ENCODE measurements around the gene AMPH. TPM values are rescaled to one million over a fixed set of nuclear protein-coding genes. Genes with fewer than 3 reads are reported as not detected.

Gene AMPH
- total RNA-seq, 4 donors from 2014 or later, result 0.18 to 12.4 (median 2.5) TPM

DNA sequence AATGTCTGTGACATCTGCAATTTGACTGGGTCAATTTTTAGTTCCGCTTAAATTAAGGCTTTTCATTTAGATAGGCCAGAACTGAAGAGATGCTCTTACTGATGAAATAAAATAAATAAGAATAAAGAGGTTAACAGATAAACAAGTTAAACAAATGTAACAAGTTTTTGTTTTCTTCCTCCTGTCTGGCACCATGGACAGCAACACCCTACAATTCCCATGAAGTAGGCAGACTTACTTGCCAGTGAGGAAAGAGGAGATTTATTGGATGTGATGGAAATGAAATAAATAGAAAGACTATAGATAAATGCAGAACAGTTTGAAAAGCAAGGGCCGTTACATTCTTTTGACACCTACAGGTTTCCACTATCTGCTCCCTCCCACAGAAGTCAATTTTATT, 118.5 kb downstream of the AMPH start:
- Histone ChIP-seq H3K36me3 (no peaks in the 10 kb centered on the region), H3K27ac (no peak overlapping the region), H3K9me3 (peaks cover 0 to 8% (median 0%) of the 10 kb centered on the region in 4 donors), H3K4me1 (no peaks in the 10 kb centered on the region), H3K4me3 (no peak overlapping the region), H3K27me3 (no peaks in the 10 kb centered on the region)
- no peak for TF ChIP-seq POLR2A (IDR thresholded peaks at IDR 0.05)
- TF ChIP-seq, protein P1, sequence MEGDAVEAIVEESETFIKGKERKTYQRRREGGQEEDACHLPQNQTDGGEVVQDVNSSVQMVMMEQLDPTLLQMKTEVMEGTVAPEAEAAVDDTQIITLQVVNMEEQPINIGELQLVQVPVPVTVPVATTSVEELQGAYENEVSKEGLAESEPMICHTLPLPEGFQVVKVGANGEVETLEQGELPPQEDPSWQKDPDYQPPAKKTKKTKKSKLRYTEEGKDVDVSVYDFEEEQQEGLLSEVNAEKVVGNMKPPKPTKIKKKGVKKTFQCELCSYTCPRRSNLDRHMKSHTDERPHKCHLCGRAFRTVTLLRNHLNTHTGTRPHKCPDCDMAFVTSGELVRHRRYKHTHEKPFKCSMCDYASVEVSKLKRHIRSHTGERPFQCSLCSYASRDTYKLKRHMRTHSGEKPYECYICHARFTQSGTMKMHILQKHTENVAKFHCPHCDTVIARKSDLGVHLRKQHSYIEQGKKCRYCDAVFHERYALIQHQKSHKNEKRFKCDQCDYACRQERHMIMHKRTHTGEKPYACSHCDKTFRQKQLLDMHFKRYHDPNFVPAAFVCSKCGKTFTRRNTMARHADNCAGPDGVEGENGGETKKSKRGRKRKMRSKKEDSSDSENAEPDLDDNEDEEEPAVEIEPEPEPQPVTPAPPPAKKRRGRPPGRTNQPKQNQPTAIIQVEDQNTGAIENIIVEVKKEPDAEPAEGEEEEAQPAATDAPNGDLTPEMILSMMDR (IDR thresholded peaks at IDR 0.05), result no peak
- no peak for DNase-seq

DNA sequence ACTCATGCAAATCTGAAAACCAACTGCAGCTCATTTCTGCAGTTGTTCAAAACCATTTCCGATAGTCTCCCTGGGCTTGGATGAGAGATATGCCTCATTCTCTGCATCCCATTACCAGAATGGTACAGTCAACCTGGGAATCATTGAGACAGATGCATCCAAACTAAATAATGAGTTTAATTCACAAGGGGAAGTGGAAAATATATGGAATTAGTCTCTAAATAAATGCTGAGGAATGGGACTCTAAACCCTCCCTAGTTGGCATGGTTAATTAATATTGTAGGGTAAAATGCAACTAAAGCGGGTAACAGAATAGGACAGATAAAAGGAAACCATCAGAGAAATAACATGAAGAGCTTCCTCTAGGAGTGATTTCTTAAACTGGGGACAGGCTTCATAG, 118.9 kb downstream of the AMPH start:
- H3K27ac ChIP-seq, result no peak overlapping the region
- peaks cover 0 to 8% (median 0%) of the 10 kb centered on the region in 4 donors for H3K9me3 ChIP-seq

DNA sequence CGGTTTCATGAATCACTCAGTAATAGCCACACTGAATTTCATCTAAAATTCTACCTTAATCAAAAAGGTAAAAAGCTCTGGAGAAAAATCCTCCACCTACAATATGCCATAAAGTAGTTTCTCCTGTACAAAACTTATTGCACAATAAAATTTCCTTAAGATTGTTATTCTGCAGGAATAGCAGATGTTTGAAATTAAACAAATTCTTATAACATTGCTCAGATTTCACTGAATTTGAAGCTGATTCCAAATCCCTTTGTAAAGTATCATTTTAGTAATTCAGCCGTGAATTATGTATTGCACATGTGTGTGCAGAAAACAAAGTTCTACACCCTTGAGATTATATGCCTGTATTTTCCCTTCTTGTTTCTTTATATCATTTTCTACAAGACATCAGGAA, 123.8 kb downstream of the AMPH start:
- TF ChIP-seq, protein P1 (IDR thresholded peaks at IDR 0.05), result no peak
- no peak for TF ChIP-seq POLR2A (IDR thresholded peaks at IDR 0.05)
- no peak overlapping the region for H3K27ac ChIP-seq
- H3K4me1 ChIP-seq, result no peaks in the 10 kb centered on the region

More for the DNA sequence above, 118.9 kb downstream of the AMPH start:
- Histone ChIP-seq H3K4me3 (no peak overlapping the region), H3K36me3 (no peaks in the 10 kb centered on the region), H3K4me1 (no peaks in the 10 kb centered on the region), H3K27me3 (no peaks in the 10 kb centered on the region)
- no peak for DNase-seq
- TF ChIP-seq, protein P1 (IDR thresholded peaks at IDR 0.05), result no peak

DNA sequence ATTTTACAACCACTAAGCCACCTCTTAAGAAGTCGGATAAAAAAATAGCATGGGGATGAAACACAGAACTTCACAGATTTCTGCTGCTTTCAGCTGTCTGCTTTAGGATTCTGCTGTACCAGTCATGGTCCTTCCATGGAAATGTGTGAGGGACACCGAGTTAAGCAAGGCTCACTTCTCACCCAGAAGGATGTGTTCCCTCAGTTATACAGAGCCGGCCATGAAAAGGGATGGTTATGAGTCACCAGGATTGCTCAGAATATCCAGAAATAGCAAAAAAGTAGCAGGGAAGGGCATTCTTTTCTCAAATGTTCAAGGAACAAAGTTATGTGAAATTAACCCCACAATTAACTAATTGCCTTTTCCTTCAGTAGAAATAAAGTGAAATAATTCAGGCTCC, 124.4 kb downstream of the AMPH start:
- no peak for TF ChIP-seq POLR2A (IDR thresholded peaks at IDR 0.05)
- TF ChIP-seq, protein P1 (IDR thresholded peaks at IDR 0.05), result no peak
- H3K36me3 ChIP-seq, result no peaks in the 10 kb centered on the region
- no peak overlapping the region for H3K27ac ChIP-seq
- no peaks in the 10 kb centered on the region for H3K9me3 ChIP-seq
- no peak for DNase-seq
- no peaks in the 10 kb centered on the region for H3K27me3 ChIP-seq
- H3K4me3 ChIP-seq, result no peak overlapping the region
- no peaks in the 10 kb centered on the region for H3K4me1 ChIP-seq

More for the DNA sequence above, 123.8 kb downstream of the AMPH start:
- Histone ChIP-seq H3K36me3 (no peaks in the 10 kb centered on the region), H3K9me3 (no peaks in the 10 kb centered on the region), H3K4me3 (no peak overlapping the region), H3K27me3 (no peaks in the 10 kb centered on the region)
- DNase-seq, result no peak

DNA sequence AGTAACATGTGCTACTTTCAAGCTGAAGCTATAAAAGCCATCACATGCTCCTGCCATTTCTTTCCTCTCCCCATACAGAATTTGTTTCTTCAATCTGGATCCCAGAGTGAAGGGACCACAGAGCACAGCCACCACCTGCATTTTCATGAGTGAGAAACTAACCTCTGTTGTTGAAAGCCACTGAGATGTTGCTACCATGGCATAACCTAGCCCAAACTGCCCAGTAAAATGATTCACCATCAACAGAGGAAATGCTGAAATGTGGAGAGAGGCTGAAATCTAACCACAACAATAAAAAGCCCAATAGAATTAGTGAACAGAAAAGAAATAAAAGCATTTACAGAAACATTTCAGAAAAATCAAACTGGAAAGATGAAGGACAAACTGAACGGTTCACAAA, 125.2 kb downstream of the AMPH start:
- no peak overlapping the region for H3K4me3 ChIP-seq
- DNase-seq, result no peak
- no peaks in the 10 kb centered on the region for H3K9me3 ChIP-seq
- H3K4me1 ChIP-seq, result no peaks in the 10 kb centered on the region
- no peak for TF ChIP-seq POLR2A (IDR thresholded peaks at IDR 0.05)
- TF ChIP-seq, protein P1 (IDR thresholded peaks at IDR 0.05), result no peak
- H3K36me3 ChIP-seq, result no peaks in the 10 kb centered on the region
- H3K27ac ChIP-seq, result no peak overlapping the region
- H3K27me3 ChIP-seq, result no peaks in the 10 kb centered on the region

DNA sequence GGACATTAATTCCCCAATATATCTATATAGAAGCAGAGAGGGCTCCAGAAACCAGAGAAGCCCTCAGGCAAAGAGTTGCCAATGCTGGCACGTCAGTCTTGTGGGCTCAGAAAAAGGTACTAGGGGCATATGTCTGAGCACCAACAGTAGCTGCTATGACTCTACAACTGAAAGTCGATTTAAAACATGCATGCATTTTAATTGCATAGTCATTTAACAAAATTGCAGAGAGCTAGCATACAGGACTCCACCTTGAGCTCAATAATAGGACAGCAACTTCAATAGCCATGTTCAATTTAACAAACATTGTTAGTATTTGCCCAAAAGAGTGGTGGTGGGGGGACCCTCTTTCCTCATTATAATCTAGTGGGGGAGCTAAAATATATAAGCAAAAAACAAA, 126.5 kb downstream of the AMPH start:
- Histone ChIP-seq H3K9me3 (no peaks in the 10 kb centered on the region), H3K36me3 (no peaks in the 10 kb centered on the region), H3K27me3 (no peaks in the 10 kb centered on the region), H3K4me1 (no peaks in the 10 kb centered on the region), H3K27ac (no peak overlapping the region), H3K4me3 (no peak overlapping the region)
- DNase-seq, result no peak
- TF ChIP-seq POLR2A (IDR thresholded peaks at IDR 0.05), result no peak
- TF ChIP-seq, protein P1 (IDR thresholded peaks at IDR 0.05), result no peak
